Measurements from ENCODE around the gene APBA1. TPM values are rescaled to one million over a fixed set of nuclear protein-coding genes. Genes with fewer than 3 reads are reported as not detected.

The APBA1 gene
- total and polyA plus RNA-seq, 9 of the 15 experiments (the other 6 are each of a cell fraction or from before 2014, with no cell fraction given): 0.01 to 0.02 TPM; not detected in 7

DNA sequence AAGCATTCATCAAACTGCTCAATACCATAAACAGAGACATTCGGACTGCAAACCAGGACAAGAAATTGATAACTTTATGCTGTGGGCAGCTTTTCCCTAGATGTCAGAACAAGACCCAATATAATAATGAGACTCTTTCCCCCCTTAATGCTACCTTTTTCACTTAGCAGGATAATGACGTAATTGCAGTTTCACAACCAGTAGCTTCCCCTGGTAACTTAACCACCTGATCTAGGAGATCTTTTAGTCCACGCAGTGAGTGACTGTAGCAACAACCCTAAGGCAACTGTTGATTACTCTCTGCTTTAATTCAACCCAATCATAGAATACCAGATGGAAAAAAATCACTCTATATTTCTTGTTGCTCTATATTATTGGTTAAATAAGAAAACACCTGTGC is 56.3 kb downstream of the APBA1 start:
- no TSS peak for BruUV-seq (replicated peaks)
- H3K27me3 ChIP-seq (ENCODE audit: control insufficient read depth in 2 of 2, insufficient read depth in 2 of 2, low read length in 2 of 2): no peaks in the 10 kb centered on the region; a peak in 1 of 5 replicates
- no peaks in the 10 kb centered on the region for H4K20me1 ChIP-seq (replicated peaks; ENCODE audit: control insufficient read depth, insufficient read depth, low read length)
- no peak overlapping the region for H3K9ac ChIP-seq (ENCODE audit: insufficient read depth in 1 of 2, low read depth in 2 of 2, low read length in 2 of 2)
- no peak overlapping the region for H2AFZ ChIP-seq (ENCODE audit: low read depth, low read length)
- in situ Hi-C loops (cut with MboI): no loop called here
- POLR2A ChIA-PET: no interaction called here
- no peaks in the 10 kb centered on the region for H3K9me3 ChIP-seq (replicated peaks; ENCODE audit: control insufficient read depth, insufficient read depth, low read depth, low read length)
- H3K4me1 ChIP-seq (replicated peaks in 1 of 2; ENCODE audit: control insufficient read depth in 2 of 2, insufficient read depth in 2 of 2, low read length in 2 of 2): no peaks in the 10 kb centered on the region
- CTCF ChIA-PET (ENCODE audit: low intra/inter-chr PET ratio): no interaction called here
- H3K4me2 ChIP-seq (ENCODE audit: insufficient read depth, low read length): no peak overlapping the region
- ATAC-seq: no peak
- DNase-seq (ENCODE audit: extremely low read depth in 1 of 4, low spot score in 3 of 4): no peak
- no peak overlapping the region for H3K27ac ChIP-seq (ENCODE audit: extremely low read depth, low read depth, low read length)
- H3K4me3 ChIP-seq: no peak overlapping the region
- H3K9me1 ChIP-seq (ENCODE audit: control insufficient read depth, insufficient read depth, low read length): no peaks in the 10 kb centered on the region
- no peaks in the 10 kb centered on the region for H3K36me3 ChIP-seq (ENCODE audit: control insufficient read depth, insufficient read depth, low read length)
- intact Hi-C loops (cut with micrococcal nuclease): no loop called here
- no peak for TF ChIP-seq CBX1 (IDR thresholded peaks at IDR 0.05; ENCODE audit: low read depth)
- no peak for TF ChIP-seq FOSL1 (tag; conservative IDR thresholded peaks at IDR 0.05)
- no peak for TF ChIP-seq RBFOX2 (IDR thresholded peaks at IDR 0.05; ENCODE audit: low read depth, low read length)
- TF ChIP-seq ARNT (IDR thresholded peaks at IDR 0.05): no peak
- no peak for TF ChIP-seq MIER1 (IDR thresholded peaks at IDR 0.05; ENCODE audit: low read depth)
- TF ChIP-seq NCOA2 (IDR thresholded peaks at IDR 0.05; ENCODE audit: partially characterized antibody in 2 of 2): no peak
- TF ChIP-seq GTF2F1 (IDR thresholded peaks at IDR 0.05; ENCODE audit: low read depth, low read length): no peak
- FAIRE-seq: no peak
- WGBS (ENCODE audit: insufficient coverage, low coverage, missing lambda C conversion rate): 0% methylated on average over 3 of the region's 3 CpGs
- H3K79me2 ChIP-seq (ENCODE audit: control insufficient read depth, insufficient read depth, low read length): no peaks in the 10 kb centered on the region

DNA sequence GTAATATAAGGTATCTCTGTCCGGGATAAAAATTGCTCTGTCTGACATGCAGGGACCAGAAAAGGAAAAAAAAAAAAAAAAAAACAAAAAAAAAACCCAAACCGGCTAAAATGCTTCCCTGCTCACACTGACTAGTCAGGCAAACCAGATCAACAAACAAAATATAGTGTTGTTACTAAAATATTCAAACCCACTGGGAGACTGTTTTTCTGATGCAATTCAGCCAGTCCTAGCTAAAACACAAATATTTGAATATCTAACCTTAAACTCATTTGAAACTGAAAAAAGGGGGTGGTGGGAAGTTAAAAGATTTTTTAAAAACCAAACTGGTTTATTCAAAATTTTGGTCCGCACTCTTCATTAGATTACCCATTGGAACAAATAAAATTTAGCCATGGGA is 61.0 kb downstream of the APBA1 start:
- Histone ChIP-seq H3K9me3 (replicated peaks; ENCODE audit: control insufficient read depth, insufficient read depth, low read depth, low read length) (no peaks in the 10 kb centered on the region), H3K4me3 (no peak overlapping the region), H3K9ac (ENCODE audit: insufficient read depth in 1 of 2, low read depth in 2 of 2, low read length in 2 of 2) (no peak overlapping the region), H3K4me2 (ENCODE audit: insufficient read depth, low read length) (no peak overlapping the region), H3K4me1 (replicated peaks in 1 of 2; ENCODE audit: control insufficient read depth in 2 of 2, insufficient read depth in 2 of 2, low read length in 2 of 2) (no peaks in the 10 kb centered on the region), H4K20me1 (replicated peaks; ENCODE audit: control insufficient read depth, insufficient read depth, low read length) (no peaks in the 10 kb centered on the region), H3K79me2 (ENCODE audit: control insufficient read depth, insufficient read depth, low read length) (no peaks in the 10 kb centered on the region), H2AFZ (ENCODE audit: low read depth, low read length) (no peak overlapping the region), H3K9me1 (ENCODE audit: control insufficient read depth, insufficient read depth, low read length) (no peaks in the 10 kb centered on the region), H3K27ac (ENCODE audit: extremely low read depth, low read depth, low read length) (no peak overlapping the region), H3K36me3 (ENCODE audit: control insufficient read depth, insufficient read depth, low read length) (no peaks in the 10 kb centered on the region), H3K27me3 (ENCODE audit: control insufficient read depth in 2 of 2, insufficient read depth in 2 of 2, low read length in 2 of 2) (no peaks in the 10 kb centered on the region)
- FAIRE-seq: no peak
- in situ Hi-C loops (cut with MboI): no loop called here
- ATAC-seq: no peak
- no peak for DNase-seq (ENCODE audit: extremely low read depth in 1 of 4, low spot score in 3 of 4)
- no TSS peak for BruUV-seq (replicated peaks)
- CTCF ChIA-PET (ENCODE audit: low intra/inter-chr PET ratio): no interaction called here
- POLR2A ChIA-PET: no interaction called here
- intact Hi-C loops (cut with micrococcal nuclease): no loop called here
- WGBS (ENCODE audit: insufficient coverage, low coverage, missing lambda C conversion rate): 0% methylated on average over 3 of the region's 3 CpGs
- TF ChIP-seq U2AF1 (optimal IDR thresholded peaks at IDR 0.05; ENCODE audit: low read depth, low read length) (no peak), GATAD2B (IDR thresholded peaks at IDR 0.05; ENCODE audit: borderline replicate concordance) (no peak), BRF1 (IDR thresholded peaks at IDR 0.05; ENCODE audit: borderline replicate concordance, extremely low read depth, insufficient read length) (no peak), SAP30 (IDR thresholded peaks at IDR 0.05; ENCODE audit: borderline replicate concordance, insufficient read depth, low read depth, low read length, poor library complexity, severe bottlenecking) (no peak), STAG1 (CRISPR knock-in tag; IDR thresholded peaks at IDR 0.05; ENCODE audit: borderline replicate concordance) (no peak)
- TF ChIP-seq, protein P1, sequence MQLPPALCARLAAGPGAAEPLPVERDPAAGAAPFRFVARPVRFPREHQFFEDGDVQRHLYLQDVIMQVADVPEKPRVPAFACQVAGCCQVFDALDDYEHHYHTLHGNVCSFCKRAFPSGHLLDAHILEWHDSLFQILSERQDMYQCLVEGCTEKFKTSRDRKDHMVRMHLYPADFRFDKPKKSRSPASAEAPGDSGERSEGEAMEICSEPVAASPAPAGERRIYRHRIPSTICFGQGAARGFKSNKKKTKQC (CRISPR knock-in tag; IDR thresholded peaks at IDR 0.05): no peak
- TF ChIP-seq, protein P2, sequence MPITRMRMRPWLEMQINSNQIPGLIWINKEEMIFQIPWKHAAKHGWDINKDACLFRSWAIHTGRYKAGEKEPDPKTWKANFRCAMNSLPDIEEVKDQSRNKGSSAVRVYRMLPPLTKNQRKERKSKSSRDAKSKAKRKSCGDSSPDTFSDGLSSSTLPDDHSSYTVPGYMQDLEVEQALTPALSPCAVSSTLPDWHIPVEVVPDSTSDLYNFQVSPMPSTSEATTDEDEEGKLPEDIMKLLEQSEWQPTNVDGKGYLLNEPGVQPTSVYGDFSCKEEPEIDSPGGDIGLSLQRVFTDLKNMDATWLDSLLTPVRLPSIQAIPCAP (CRISPR knock-in tag; IDR thresholded peaks at IDR 0.05; ENCODE audit: borderline replicate concordance): no peak
- TF ChIP-seq, protein P3, sequence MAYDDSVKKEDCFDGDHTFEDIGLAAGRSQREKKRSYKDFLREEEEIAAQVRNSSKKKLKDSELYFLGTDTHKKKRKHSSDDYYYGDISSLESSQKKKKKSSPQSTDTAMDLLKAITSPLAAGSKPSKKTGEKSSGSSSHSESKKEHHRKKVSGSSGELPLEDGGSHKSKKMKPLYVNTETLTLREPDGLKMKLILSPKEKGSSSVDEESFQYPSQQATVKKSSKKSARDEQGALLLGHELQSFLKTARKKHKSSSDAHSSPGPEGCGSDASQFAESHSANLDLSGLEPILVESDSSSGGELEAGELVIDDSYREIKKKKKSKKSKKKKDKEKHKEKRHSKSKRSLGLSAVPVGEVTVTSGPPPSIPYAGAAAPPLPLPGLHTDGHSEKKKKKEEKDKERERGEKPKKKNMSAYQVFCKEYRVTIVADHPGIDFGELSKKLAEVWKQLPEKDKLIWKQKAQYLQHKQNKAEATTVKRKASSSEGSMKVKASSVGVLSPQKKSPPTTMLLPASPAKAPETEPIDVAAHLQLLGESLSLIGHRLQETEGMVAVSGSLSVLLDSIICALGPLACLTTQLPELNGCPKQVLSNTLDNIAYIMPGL (CRISPR knock-in tag; IDR thresholded peaks at IDR 0.05): no peak
